Measurements from ENCODE around the gene KAZN. TPM values are rescaled to one million over a fixed set of nuclear protein-coding genes. Genes with fewer than 3 reads are reported as not detected.
"Not testable (repeated sequence)": the region's sequence is repeated elsewhere in the genome, so short reads cannot be mapped to it uniquely, and the experiment has no call there.

The KAZN gene
- total RNA-seq, 1 experiment from 2014 or later = 3.4 TPM

- no peaks in the 10 kb centered on the region for H3K9me3 ChIP-seq
- peak; percentile 16 for DNase-seq
- no peaks in the 10 kb centered on the region for H3K27me3 ChIP-seq
- H3K4me3 ChIP-seq = no peak overlapping the region
- peaks cover 3% of the 10 kb centered on the region for H3K36me3 ChIP-seq
Measured at GRCh38 chr1:15038232-15039016, 439.9 kb downstream of the KAZN start.

- no peaks in the 10 kb centered on the region for H3K27me3 ChIP-seq
- no peak overlapping the region for H3K4me3 ChIP-seq
- H3K9me3 ChIP-seq = no peaks in the 10 kb centered on the region
- no peak for DNase-seq
- peaks cover 3% of the 10 kb centered on the region for H3K36me3 ChIP-seq
Measured at GRCh38 chr1:15039017-15039648, 440.6 kb downstream of the KAZN start.

- Histone ChIP-seq H3K9me3 (no peaks in the 10 kb centered on the region), H3K4me3 (no peak overlapping the region), H3K27me3 (no peaks in the 10 kb centered on the region), H3K36me3 (peaks cover 3% of the 10 kb centered on the region)
- DNase-seq = no peak
Measured at GRCh38 chr1:15039901-15040300, 441.4 kb downstream of the KAZN start.

- DNase-seq, H3K27me3 ChIP-seq, H3K9me3 ChIP-seq, H3K36me3 ChIP-seq, H3K4me3 ChIP-seq: not testable (repeated sequence)
Measured at GRCh38 chr1:15040685-15041084, 442.2 kb downstream of the KAZN start.

- H3K36me3 ChIP-seq = peaks cover 3% of the 10 kb centered on the region
- H3K9me3 ChIP-seq = no peaks in the 10 kb centered on the region
- H3K27me3 ChIP-seq = no peaks in the 10 kb centered on the region
- no peak overlapping the region for H3K4me3 ChIP-seq
- DNase-seq = no peak
Measured at GRCh38 chr1:15042866-15043265, 444.4 kb downstream of the KAZN start.

- Histone ChIP-seq H3K9me3 (no peaks in the 10 kb centered on the region), H3K4me3 (no peak overlapping the region), H3K36me3 (no peaks in the 10 kb centered on the region; the same call in 1 of the 2 replicates), H3K27me3 (no peaks in the 10 kb centered on the region)
- DNase-seq = no peak
Measured at GRCh38 chr1:15043934-15044333, 445.4 kb downstream of the KAZN start.

- no peaks in the 10 kb centered on the region; the same call in 1 of the 2 replicates for H3K36me3 ChIP-seq
- no peaks in the 10 kb centered on the region for H3K9me3 ChIP-seq
- H3K4me3 ChIP-seq = no peak overlapping the region
- DNase-seq = no peak
- no peaks in the 10 kb centered on the region for H3K27me3 ChIP-seq
Measured at GRCh38 chr1:15045123-15045522, 446.6 kb downstream of the KAZN start.

- no peak overlapping the region for H3K4me3 ChIP-seq
- no peaks in the 10 kb centered on the region for H3K9me3 ChIP-seq
- no peaks in the 10 kb centered on the region; the same call in 1 of the 2 replicates for H3K36me3 ChIP-seq
- peak; percentile 72 for DNase-seq
- no peaks in the 10 kb centered on the region for H3K27me3 ChIP-seq
Measured at GRCh38 chr1:15046487-15047165, 448.1 kb downstream of the KAZN start.

- H3K36me3 ChIP-seq = no peaks in the 10 kb centered on the region; the same call in 1 of the 2 replicates
- no peak for DNase-seq
- no peaks in the 10 kb centered on the region for H3K9me3 ChIP-seq
- H3K27me3 ChIP-seq = no peaks in the 10 kb centered on the region
- H3K4me3 ChIP-seq = no peak overlapping the region
Measured at GRCh38 chr1:15047237-15047636, 448.8 kb downstream of the KAZN start.

GRCh38 chr1:15048437-15048980 is 450.0 kb downstream of the KAZN start:
- Histone ChIP-seq H3K36me3 (no peaks in the 10 kb centered on the region; the same call in 1 of the 2 replicates), H3K27me3 (no peaks in the 10 kb centered on the region), H3K9me3 (no peaks in the 10 kb centered on the region), H3K4me3 (no peak overlapping the region)
- DNase-seq = no peak

GRCh38 chr1:15049067-15049466 is 450.6 kb downstream of the KAZN start:
- Histone ChIP-seq H3K4me3 (no peak overlapping the region), H3K9me3 (no peaks in the 10 kb centered on the region), H3K36me3 (no peaks in the 10 kb centered on the region; the same call in 1 of the 2 replicates), H3K27me3 (no peaks in the 10 kb centered on the region)
- no peak for DNase-seq

GRCh38 chr1:15051882-15052528 is 453.5 kb downstream of the KAZN start:
- Histone ChIP-seq H3K9me3 (no peaks in the 10 kb centered on the region), H3K27me3 (no peaks in the 10 kb centered on the region), H3K4me3 (no peak overlapping the region), H3K36me3 (peaks cover 6% of the 10 kb centered on the region)
- no peak for DNase-seq

- no peaks in the 10 kb centered on the region for H3K27me3 ChIP-seq
- no peak for DNase-seq
- H3K4me3 ChIP-seq = no peak overlapping the region
- peaks cover 11% of the 10 kb centered on the region for H3K36me3 ChIP-seq
- no peaks in the 10 kb centered on the region for H3K9me3 ChIP-seq
Measured at GRCh38 chr1:15053153-15053552, 454.7 kb downstream of the KAZN start.

- peaks cover 20% of the 10 kb centered on the region for H3K36me3 ChIP-seq
- no peak for DNase-seq
- no peaks in the 10 kb centered on the region for H3K9me3 ChIP-seq
- H3K27me3 ChIP-seq = no peaks in the 10 kb centered on the region
- H3K4me3 ChIP-seq = no peak overlapping the region
Measured at GRCh38 chr1:15055736-15056415, 457.4 kb downstream of the KAZN start.

GRCh38 chr1:15056515-15057285 is 458.2 kb downstream of the KAZN start:
- DNase-seq = peak; percentile 81
- Histone ChIP-seq H3K4me3 (no peak overlapping the region), H3K27me3 (no peaks in the 10 kb centered on the region), H3K9me3 (no peaks in the 10 kb centered on the region), H3K36me3 (peaks cover 27% of the 10 kb centered on the region)
